Measurements from ENCODE around the gene GPC1.

DNA sequence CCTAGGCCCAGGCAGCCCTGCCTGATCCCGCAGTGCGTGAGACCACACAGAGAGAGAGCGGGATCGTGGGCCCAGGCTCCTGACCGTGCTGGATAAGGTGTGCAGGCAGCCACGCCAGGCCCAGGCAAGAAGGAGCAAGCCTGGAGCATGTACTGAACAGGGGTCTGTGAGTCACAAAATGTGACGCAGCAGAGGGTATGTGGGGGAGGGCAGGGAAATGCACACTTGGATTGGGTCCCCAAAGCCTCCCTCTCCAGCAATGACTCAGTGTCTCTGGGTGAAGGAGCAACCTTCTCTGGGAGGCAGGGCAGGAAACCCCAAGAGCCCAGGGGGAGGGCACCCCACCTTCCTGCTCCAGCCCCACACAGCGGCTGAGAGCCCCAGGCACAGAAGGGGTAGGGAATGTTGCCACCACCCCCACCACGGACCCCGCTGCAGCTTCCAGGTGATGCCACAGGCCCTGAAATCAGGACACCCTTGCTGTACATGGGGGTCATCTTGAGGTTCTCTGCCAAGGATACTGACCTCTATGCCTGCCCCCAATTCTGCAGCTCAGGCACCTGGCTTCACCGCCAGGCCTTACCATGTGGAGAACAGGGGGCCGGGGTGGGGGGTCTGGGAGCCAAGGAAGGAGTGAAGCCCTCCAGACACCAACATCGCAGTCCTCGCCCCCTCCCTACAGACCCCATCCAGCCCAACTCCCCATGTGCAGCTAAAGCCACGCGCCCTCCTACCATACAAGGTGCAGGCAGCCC, 1.3 kb upstream of the GPC1 start:
- TF ChIP-seq CTCF (IDR thresholded peaks at IDR 0.05; ENCODE audit: extremely low read depth in 1 of 2, insufficient read depth in 1 of 2, low read depth in 1 of 2, low read length in 2 of 2) (no peak), POLR2A (IDR thresholded peaks at IDR 0.05; ENCODE audit: low read depth, low read length) (no peak), GATA2 (IDR thresholded peaks at IDR 0.05; ENCODE audit: insufficient read depth, insufficient read length, low read depth, low read length) (no peak), POLR2AphosphoS5 (IDR thresholded peaks at IDR 0.05; ENCODE audit: insufficient read depth, low read depth, low read length) (peak; percentile 8), EZH2 (IDR thresholded peaks at IDR 0.05; ENCODE audit: borderline replicate concordance, low read depth, low read length, severe bottlenecking) (no peak), FOS (IDR thresholded peaks at IDR 0.05; ENCODE audit: borderline replicate concordance, insufficient read depth, low read length) (peak; percentile 32), JUN (IDR thresholded peaks at IDR 0.05; ENCODE audit: borderline replicate concordance, insufficient read depth, insufficient read length, low read depth) (no peak), MYC (IDR thresholded peaks at IDR 0.05; ENCODE audit: low read depth, low read length) (no peak)
- TF ChIP-seq, protein P1, sequence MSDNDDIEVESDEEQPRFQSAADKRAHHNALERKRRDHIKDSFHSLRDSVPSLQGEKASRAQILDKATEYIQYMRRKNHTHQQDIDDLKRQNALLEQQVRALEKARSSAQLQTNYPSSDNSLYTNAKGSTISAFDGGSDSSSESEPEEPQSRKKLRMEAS (IDR thresholded peaks at IDR 0.05; ENCODE audit: insufficient read depth, insufficient read length) = no peak
